MM.1S (cell line): Measurements from ENCODE around the gene EIF4EBP2.

Source experiments
- CTCF ChIP-seq: fragments of 300-600 bp; sonication (generic); IDR thresholded peaks from 2 replicates; pipeline ENCODE4 v1.5.1; 2016; ENCODE audit warnings: antibody characterized with exemption, low read length, mixed read lengths
- EZH2 ChIP-seq: fragments of 300-600 bp; sonication (generic); optimal IDR thresholded peaks from 2 replicates; pipeline ENCODE3; 2017; ENCODE audit warnings: low read depth, mild to moderate bottlenecking, antibody characterized with exemption, low read length, mixed read lengths
- EZH2phosphoT487 ChIP-seq: fragments of 300-600 bp; sonication (generic); IDR thresholded peaks from 2 replicates; pipeline ENCODE4 v1.6.1; 2018; ENCODE audit warnings: antibody characterized with exemption, low read length

GRCh38 chr10:70457759-70458305 lies 53.9 kb downstream of the EIF4EBP2 start:
- no peak for TF ChIP-seq CTCF
- no peak for TF ChIP-seq EZH2
- TF ChIP-seq EZH2phosphoT487 = no peak
